ENCODE data around the gene RBM3.

DNA sequence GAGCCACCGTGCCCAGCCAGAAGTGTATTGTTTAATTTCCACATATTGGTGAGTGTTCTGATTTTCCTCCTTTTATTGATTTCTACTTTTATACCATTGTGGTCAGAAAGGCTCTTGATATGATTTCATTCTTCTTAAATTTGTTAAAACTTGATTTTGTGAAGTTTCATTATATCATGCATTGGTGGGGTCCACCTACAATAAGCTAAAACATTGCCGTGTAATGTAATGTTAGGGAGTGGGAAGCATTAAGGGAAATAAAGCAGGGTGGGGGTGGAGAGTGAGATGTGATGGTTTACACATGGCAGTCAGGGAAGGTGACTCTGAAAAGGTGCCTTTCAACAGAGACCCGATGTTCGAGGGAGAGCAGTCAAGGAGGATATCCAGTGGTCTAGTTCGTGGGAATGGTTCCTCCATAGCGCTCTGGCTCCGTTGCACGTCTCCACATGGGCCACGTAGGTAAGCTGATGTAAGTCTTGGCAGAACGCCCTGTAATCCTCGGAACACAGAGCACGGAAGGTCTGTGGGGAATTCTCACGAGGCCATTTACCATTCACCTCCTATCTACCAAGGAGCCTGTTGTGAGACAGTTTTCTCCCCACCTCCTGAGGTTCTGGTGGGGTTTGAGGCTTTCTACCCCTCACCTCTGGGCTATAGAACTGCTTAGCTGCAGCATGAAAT is 15.3 kb downstream of the RBM3 start:
- TF ChIP-seq CTCF (IDR thresholded peaks at IDR 0.05) (no peak), POLR2A (IDR thresholded peaks at IDR 0.05) (peak in 1 of 2 donors; percentile 27)

Data from heart left ventricle (tissue), 13 donors.